ENCODE data around the gene THBD. TPM values are rescaled to one million over a fixed set of nuclear protein-coding genes. Genes with fewer than 3 reads are reported as not detected.

THBD gene
- total RNA-seq, 1 experiment from 2014 or later = 0.26 TPM

DNA sequence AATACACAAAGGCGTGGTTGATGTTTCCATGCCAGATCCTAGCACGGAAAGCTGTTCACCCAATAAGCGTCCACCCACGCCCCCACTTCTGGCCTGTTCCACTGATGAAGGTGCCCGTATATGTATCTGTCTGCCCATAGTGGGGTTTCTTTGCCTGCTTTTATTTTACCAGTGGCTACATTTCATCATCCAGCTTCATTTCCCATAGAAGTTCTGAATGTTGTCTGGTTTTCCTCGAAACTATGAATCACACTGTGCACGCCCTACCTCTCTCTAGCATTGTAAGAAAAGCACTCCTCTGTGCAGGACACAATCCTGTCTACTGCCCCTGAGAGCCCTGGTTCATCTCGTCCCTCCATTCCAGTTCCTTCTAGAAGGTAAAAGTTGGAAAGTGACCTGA, 45.5 kb upstream of the THBD start:
- Histone ChIP-seq H3K9me3 (ENCODE audit: control insufficient read depth, insufficient read depth, low read depth, low read length) (no peaks in the 10 kb centered on the region), H3K4me1 (ENCODE audit: control insufficient read depth, insufficient read depth, low read length) (no peaks in the 10 kb centered on the region), H3K36me3 (ENCODE audit: control insufficient read depth, insufficient read depth, low read length) (no peaks in the 10 kb centered on the region), H3K4me3 (ENCODE audit: low read depth in 2 of 2, low read length in 2 of 2) (no peak overlapping the region), H3K27me3 (ENCODE audit: control insufficient read depth, insufficient read depth, low read length) (peaks cover 9% of the 10 kb centered on the region), H3K27ac (ENCODE audit: low read length) (no peak overlapping the region)
- BruUV-seq (replicated peaks) = no TSS peak
- in situ Hi-C loops (cut with HindIII; ENCODE audit: low pct_unique_long_range_greater_than_20kb, low sequenced_read_pairs) = no loop called here
- ChIA-PET CTCF (no interaction called here), POLR2A (no interaction called here)
- ATAC-seq (no peak), DNase-seq (ENCODE audit: low read depth, low spot score) (no peak)
- intact Hi-C loops (cut with micrococcal nuclease; ENCODE audit: unreplicated experiment) = no loop called here
- TF ChIP-seq TCF7L2 (IDR thresholded peaks at IDR 0.05; ENCODE audit: low read depth, low read length) (no peak), POLR2AphosphoS5 (IDR thresholded peaks at IDR 0.05; ENCODE audit: low read depth, low read length) (no peak), SIN3A (IDR thresholded peaks at IDR 0.05; ENCODE audit: borderline replicate concordance, insufficient read depth, low read depth, low read length) (no peak)
- TF ChIP-seq, protein P1, sequence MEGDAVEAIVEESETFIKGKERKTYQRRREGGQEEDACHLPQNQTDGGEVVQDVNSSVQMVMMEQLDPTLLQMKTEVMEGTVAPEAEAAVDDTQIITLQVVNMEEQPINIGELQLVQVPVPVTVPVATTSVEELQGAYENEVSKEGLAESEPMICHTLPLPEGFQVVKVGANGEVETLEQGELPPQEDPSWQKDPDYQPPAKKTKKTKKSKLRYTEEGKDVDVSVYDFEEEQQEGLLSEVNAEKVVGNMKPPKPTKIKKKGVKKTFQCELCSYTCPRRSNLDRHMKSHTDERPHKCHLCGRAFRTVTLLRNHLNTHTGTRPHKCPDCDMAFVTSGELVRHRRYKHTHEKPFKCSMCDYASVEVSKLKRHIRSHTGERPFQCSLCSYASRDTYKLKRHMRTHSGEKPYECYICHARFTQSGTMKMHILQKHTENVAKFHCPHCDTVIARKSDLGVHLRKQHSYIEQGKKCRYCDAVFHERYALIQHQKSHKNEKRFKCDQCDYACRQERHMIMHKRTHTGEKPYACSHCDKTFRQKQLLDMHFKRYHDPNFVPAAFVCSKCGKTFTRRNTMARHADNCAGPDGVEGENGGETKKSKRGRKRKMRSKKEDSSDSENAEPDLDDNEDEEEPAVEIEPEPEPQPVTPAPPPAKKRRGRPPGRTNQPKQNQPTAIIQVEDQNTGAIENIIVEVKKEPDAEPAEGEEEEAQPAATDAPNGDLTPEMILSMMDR (IDR thresholded peaks at IDR 0.05) = no peak
- TF ChIP-seq, protein P2, sequence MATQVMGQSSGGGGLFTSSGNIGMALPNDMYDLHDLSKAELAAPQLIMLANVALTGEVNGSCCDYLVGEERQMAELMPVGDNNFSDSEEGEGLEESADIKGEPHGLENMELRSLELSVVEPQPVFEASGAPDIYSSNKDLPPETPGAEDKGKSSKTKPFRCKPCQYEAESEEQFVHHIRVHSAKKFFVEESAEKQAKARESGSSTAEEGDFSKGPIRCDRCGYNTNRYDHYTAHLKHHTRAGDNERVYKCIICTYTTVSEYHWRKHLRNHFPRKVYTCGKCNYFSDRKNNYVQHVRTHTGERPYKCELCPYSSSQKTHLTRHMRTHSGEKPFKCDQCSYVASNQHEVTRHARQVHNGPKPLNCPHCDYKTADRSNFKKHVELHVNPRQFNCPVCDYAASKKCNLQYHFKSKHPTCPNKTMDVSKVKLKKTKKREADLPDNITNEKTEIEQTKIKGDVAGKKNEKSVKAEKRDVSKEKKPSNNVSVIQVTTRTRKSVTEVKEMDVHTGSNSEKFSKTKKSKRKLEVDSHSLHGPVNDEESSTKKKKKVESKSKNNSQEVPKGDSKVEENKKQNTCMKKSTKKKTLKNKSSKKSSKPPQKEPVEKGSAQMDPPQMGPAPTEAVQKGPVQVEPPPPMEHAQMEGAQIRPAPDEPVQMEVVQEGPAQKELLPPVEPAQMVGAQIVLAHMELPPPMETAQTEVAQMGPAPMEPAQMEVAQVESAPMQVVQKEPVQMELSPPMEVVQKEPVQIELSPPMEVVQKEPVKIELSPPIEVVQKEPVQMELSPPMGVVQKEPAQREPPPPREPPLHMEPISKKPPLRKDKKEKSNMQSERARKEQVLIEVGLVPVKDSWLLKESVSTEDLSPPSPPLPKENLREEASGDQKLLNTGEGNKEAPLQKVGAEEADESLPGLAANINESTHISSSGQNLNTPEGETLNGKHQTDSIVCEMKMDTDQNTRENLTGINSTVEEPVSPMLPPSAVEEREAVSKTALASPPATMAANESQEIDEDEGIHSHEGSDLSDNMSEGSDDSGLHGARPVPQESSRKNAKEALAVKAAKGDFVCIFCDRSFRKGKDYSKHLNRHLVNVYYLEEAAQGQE (IDR thresholded peaks at IDR 0.05; ENCODE audit: insufficient read depth in 1 of 2, low read depth in 2 of 2, low read length in 1 of 2) = no peak

DNA sequence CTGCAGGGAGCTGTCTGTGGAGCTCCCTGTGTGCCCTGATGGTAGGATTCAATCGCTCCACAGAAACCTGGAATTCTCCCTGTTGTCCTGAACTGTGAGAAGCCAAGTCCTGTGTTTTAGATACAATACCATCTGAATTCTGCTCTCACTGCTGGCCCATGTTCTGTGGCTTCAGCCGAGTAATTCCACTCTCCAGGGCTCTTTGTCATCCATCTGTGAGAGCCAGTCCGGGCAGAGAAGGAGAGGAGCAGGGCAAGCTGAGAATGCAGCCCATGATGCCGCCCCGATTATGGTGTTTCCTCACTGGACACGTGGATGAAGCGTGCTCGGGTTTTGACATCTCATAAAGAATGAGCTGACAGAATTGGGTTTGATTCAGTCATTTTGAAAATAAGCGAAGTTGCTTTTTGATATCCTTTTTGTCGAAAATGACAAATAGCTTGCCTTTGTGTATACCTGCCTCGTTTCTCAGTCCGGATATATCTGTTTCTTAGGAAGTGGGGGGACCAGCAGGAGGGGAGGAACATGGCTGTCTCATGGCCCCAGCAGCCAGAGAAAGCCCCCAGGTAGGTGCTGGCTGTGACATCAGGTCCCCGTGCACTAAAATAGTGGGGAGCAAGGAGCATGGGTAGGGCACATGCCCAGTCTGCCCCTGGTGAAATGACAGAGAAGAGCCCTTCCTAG, 44.9 kb upstream of the THBD start:
- POLR2A ChIA-PET = no interaction called here
- TF ChIP-seq TCF7L2 (IDR thresholded peaks at IDR 0.05; ENCODE audit: low read depth, low read length) = no peak
- no peak for TF ChIP-seq POLR2AphosphoS5 (IDR thresholded peaks at IDR 0.05; ENCODE audit: low read depth, low read length)
- TF ChIP-seq, protein P2 (IDR thresholded peaks at IDR 0.05; ENCODE audit: insufficient read depth in 1 of 2, low read depth in 2 of 2, low read length in 1 of 2) = no peak
- no peak for TF ChIP-seq SIN3A (IDR thresholded peaks at IDR 0.05; ENCODE audit: borderline replicate concordance, insufficient read depth, low read depth, low read length)
- no peak for ATAC-seq
- intact Hi-C loops (cut with micrococcal nuclease; ENCODE audit: unreplicated experiment) = no loop called here
- no peaks in the 10 kb centered on the region for H3K4me1 ChIP-seq (ENCODE audit: control insufficient read depth, insufficient read depth, low read length)
- CTCF ChIA-PET = no interaction called here
- H3K27me3 ChIP-seq (ENCODE audit: control insufficient read depth, insufficient read depth, low read length) = peaks cover 9% of the 10 kb centered on the region
- H3K36me3 ChIP-seq (ENCODE audit: control insufficient read depth, insufficient read depth, low read length) = no peaks in the 10 kb centered on the region
- no peak for DNase-seq (ENCODE audit: low read depth, low spot score)
- no peak overlapping the region for H3K27ac ChIP-seq (ENCODE audit: low read length)
- H3K9me3 ChIP-seq (ENCODE audit: control insufficient read depth, insufficient read depth, low read depth, low read length) = no peaks in the 10 kb centered on the region
- in situ Hi-C loops (cut with HindIII; ENCODE audit: low pct_unique_long_range_greater_than_20kb, low sequenced_read_pairs) = no loop called here
- H3K4me3 ChIP-seq (ENCODE audit: low read depth in 2 of 2, low read length in 2 of 2) = no peak overlapping the region
- no TSS peak for BruUV-seq (replicated peaks)
